ENCODE results near the gene ZNF423.

The ZNF423 gene

GRCh38 chr16:49696414-49697101 lies 159.4 kb downstream of the ZNF423 start:
- DNase-seq (ENCODE audit: extremely low read depth, low read depth) = no peak
- no peak for TF ChIP-seq CTCF (IDR thresholded peaks at IDR 0.05; ENCODE audit: low read depth, low read length)

- TF ChIP-seq CTCF (IDR thresholded peaks at IDR 0.05; ENCODE audit: low read depth, low read length) = no peak
- DNase-seq (ENCODE audit: extremely low read depth, low read depth) = no peak
These were observed 160.0 kb downstream of the ZNF423 start for GRCh38 chr16:49695782-49696413.

GRCh38 chr16:49693445-49693844 lies 162.5 kb downstream of the ZNF423 start:
- DNase-seq (ENCODE audit: extremely low read depth, low read depth) = no peak
- TF ChIP-seq CTCF (IDR thresholded peaks at IDR 0.05; ENCODE audit: low read depth, low read length) = no peak

GRCh38 chr16:49690778-49691177 lies 165.1 kb downstream of the ZNF423 start:
- no peak for DNase-seq (ENCODE audit: extremely low read depth, low read depth)
- TF ChIP-seq CTCF (IDR thresholded peaks at IDR 0.05; ENCODE audit: low read depth, low read length) = no peak

- no peak for DNase-seq (ENCODE audit: extremely low read depth, low read depth)
- no peak for TF ChIP-seq CTCF (IDR thresholded peaks at IDR 0.05; ENCODE audit: low read depth, low read length)
These were observed 167.7 kb downstream of the ZNF423 start for GRCh38 chr16:49688036-49688697.

GRCh38 chr16:49687476-49688002 lies 168.4 kb downstream of the ZNF423 start:
- TF ChIP-seq CTCF (IDR thresholded peaks at IDR 0.05; ENCODE audit: low read depth, low read length) = no peak
- no peak for DNase-seq (ENCODE audit: extremely low read depth, low read depth)

- no peak for TF ChIP-seq CTCF (IDR thresholded peaks at IDR 0.05; ENCODE audit: low read depth, low read length)
- DNase-seq (ENCODE audit: extremely low read depth, low read depth) = no peak
These were observed 171.2 kb downstream of the ZNF423 start for GRCh38 chr16:49684696-49685095.

Measured in AG09319 (cell line).